ENCODE results near the gene INPP1. TPM values are rescaled to one million over a fixed set of nuclear protein-coding genes. Genes with fewer than 3 reads are reported as not detected.

INPP1 gene
- total and polyA plus RNA-seq, 2 of the 8 experiments (the other 6 are each of a cell fraction or from before 2014, with no cell fraction given): 0.88 to 3.0 TPM

GRCh38 chr2:190311893-190312634, 31.3 kb upstream of the INPP1 start:
- Histone ChIP-seq H2BK15ac (ENCODE audit: low read length) (no peak overlapping the region), H4K91ac (replicated peaks; ENCODE audit: insufficient read length, low read length) (no peak overlapping the region), H2BK120ac (replicated peaks; ENCODE audit: low read depth, low read length) (no peak overlapping the region), H3K27ac (ENCODE audit: low read depth, low read length) (no peak overlapping the region), H4K8ac (ENCODE audit: extremely low read depth, insufficient read depth, low read length) (no peak overlapping the region), H4K20me1 (replicated peaks in 1 of 2; ENCODE audit: control insufficient read depth in 1 of 2, insufficient read depth in 2 of 2, low read length in 2 of 2) (peaks cover 2 to 3% of the 10 kb centered on the region in 2 experiments), H3K23ac (ENCODE audit: insufficient read length) (no peak overlapping the region), H3K9me3 (ENCODE audit: insufficient read depth in 2 of 2, low read depth in 1 of 2, low read length in 1 of 2) (no peaks in the 10 kb centered on the region), H3K79me2 (ENCODE audit: control insufficient read depth in 1 of 2, insufficient read depth in 2 of 2, low read length in 2 of 2) (peaks cover 0 to 11% of the 10 kb centered on the region in 2 experiments; a peak in 2 of 4 replicates), H3K14ac (ENCODE audit: insufficient read length) (no peak overlapping the region), H3K4me1 (replicated peaks in 1 of 4; ENCODE audit: control insufficient read depth in 3 of 4, insufficient read depth in 4 of 4, low read length in 3 of 4) (peaks cover 0 to 2% (median 0%) of the 10 kb centered on the region in 4 experiments; a peak in 1 of 7 replicates), H3K36me3 (ENCODE audit: control insufficient read depth in 2 of 4, insufficient read depth in 4 of 4, low read length in 3 of 4) (peaks cover 0 to 13% (median 5%) of the 10 kb centered on the region in 4 experiments; a peak in 6 of 8 replicates), H3K4me2 (ENCODE audit: insufficient read depth in 1 of 2, low read depth in 2 of 2, low read length in 2 of 2) (no peak overlapping the region), H3K56ac (replicated peaks; ENCODE audit: insufficient read length, low read depth, low read length) (no peak overlapping the region), H2AFZ (ENCODE audit: low read length) (no peak overlapping the region), H3K23me2 (ENCODE audit: low read depth, low read length) (no peaks in the 10 kb centered on the region), H2BK5ac (ENCODE audit: low read depth, low read length) (no peak overlapping the region), H3K4me3 (ENCODE audit: extremely low read depth in 1 of 4, insufficient read depth in 2 of 4, low read depth in 3 of 4, low read length in 4 of 4) (no peak overlapping the region), H4K5ac (ENCODE audit: insufficient read length, low read depth, low read length) (no peak overlapping the region), H3K9ac (replicated peaks in 1 of 4; ENCODE audit: extremely low read depth in 1 of 4, low read depth in 3 of 4, low read length in 3 of 4) (no peak overlapping the region), H2AK5ac (ENCODE audit: low read depth, low read length) (no peak overlapping the region), H2BK20ac (ENCODE audit: low read length) (no peak overlapping the region), H3K79me1 (ENCODE audit: low read depth, low read length) (no peaks in the 10 kb centered on the region; the same call in 1 of the 2 replicates), H3K27me3 (replicated peaks in 1 of 4; ENCODE audit: control insufficient read depth in 3 of 4, extremely low read depth in 1 of 4, insufficient read depth in 3 of 4, low read length in 3 of 4) (no peaks in the 10 kb centered on the region), H2BK12ac (ENCODE audit: low read depth, low read length) (no peak overlapping the region), H3K18ac (ENCODE audit: extremely low read depth, low read length) (no peak overlapping the region), H3K4ac (replicated peaks; ENCODE audit: insufficient read length, low read depth, low read length) (no peak overlapping the region)
- no peak for DNase-seq (ENCODE audit: low read depth in 1 of 2, low spot score in 2 of 2)
- 91% methylated on average over 7 of the region's 7 CpGs; no CpG with 5 or more reads in 1 of the 2 experiments for WGBS, 2 experiments (ENCODE audit: extremely low coverage in 1 of 2, insufficient coverage in 1 of 2, insufficient read length in 1 of 2, insufficient replicate concordance in 2 of 2, low coverage in 1 of 2, low lambda C conversion rate in 2 of 2, missing lambda C conversion rate in 1 of 2)
- FAIRE-seq: no peak
- ChIA-PET CTCF (ENCODE audit: partially characterized antibody) (no interaction called here), POLR2A (ENCODE audit: partially characterized antibody) (no interaction called here)
- no peak for TF ChIP-seq JUND (IDR thresholded peaks at IDR 0.05; ENCODE audit: low read length)
- no peak for TF ChIP-seq KDM1A (IDR thresholded peaks at IDR 0.05; ENCODE audit: borderline replicate concordance, low read length)

All from H1 (cell line).